GM12878 (cell line): Measurements from ENCODE around the gene IL17F. TPM values are rescaled to one million over a fixed set of nuclear protein-coding genes. Genes with fewer than 3 reads are reported as not detected.

Experiments
- CUX1 ChIP-seq: IDR thresholded peaks from 2 replicates; pipeline ENCODE4 v1.6.1; 2012; ENCODE audit warnings: improper control_type of control experiment, low read depth, low read length; ENCODE audit not compliant: insufficient replicate concordance
- GABPA ChIP-seq: IDR thresholded peaks from 2 replicates; pipeline ENCODE4 v1.6.1; 2014; ENCODE audit warnings: antibody characterized with exemption, low read depth, mild to moderate bottlenecking, inconsistent platforms
- IKZF1 ChIP-seq: fragments of 450-650 bp; conservative IDR thresholded peaks from 2 replicates; pipeline ENCODE4 v1.6.1; 2017; ENCODE audit warnings: antibody characterized with exemption, mild to moderate bottlenecking
- IRF4 ChIP-seq: IDR thresholded peaks from 2 replicates; pipeline ENCODE4 v1.6.1; 2011; ENCODE audit warnings: low read depth, low read length
- JUNB ChIP-seq: IDR thresholded peaks from 2 replicates; pipeline ENCODE4 v1.6.1; 2016; ENCODE audit warnings: antibody characterized with exemption, mild to moderate bottlenecking
- NKRF ChIP-seq: fragments of 450-650 bp; conservative IDR thresholded peaks from 2 replicates; pipeline ENCODE4 v1.6.1; 2017; ENCODE audit warnings: mild to moderate bottlenecking, moderate library complexity
- PBX3 ChIP-seq: IDR thresholded peaks from 2 replicates; pipeline ENCODE4 v1.6.1; 2011; ENCODE audit warnings: mild to moderate bottlenecking, low read depth, low read length, moderate library complexity; ENCODE audit not compliant: insufficient replicate concordance
- SKIL ChIP-seq: fragments of 450-650 bp; IDR thresholded peaks from 2 replicates; pipeline ENCODE4 v1.6.1; 2017; ENCODE audit warnings: mild to moderate bottlenecking, low read depth, inconsistent platforms; ENCODE audit not compliant: poor library complexity, severe bottlenecking
- polyA plus RNA-seq, 11 experiments: library from polyadenylated mRNA; depleted of rRNA in 4 of 11; unstranded in 6 of 11; stranded (reverse) in 5 of 11; fragments of >200 nt; fragmentation: Nextera tagmentation in 4 of 11; fragmentation: Illumina TruSeq in 1 of 11; extraction: Ambion mirVana in 4 of 11; extraction: Trizol in 1 of 11; gene quantifications; 1 replicate in 1 of 11; 2 replicates in 10 of 11; pipeline versions ENCODE4 v1.2.1 to v1.2.3, GENCODE V29; 2011 to 2016; ENCODE audit warnings: inconsistent platforms in 2 of 11, missing spikeins in 2 of 11, low read depth in 1 of 11
- total RNA-seq, 4 experiments: library from RNA; depleted of rRNA in 3 of 4; stranded (reverse); fragments of >200 nt in 3 of 4; fragmentation: Illumina TruSeq in 1 of 4; extraction: Trizol in 1 of 4; gene quantifications; 2 replicates each; pipeline versions ENCODE4 v1.2.1 to v1.2.3, GENCODE V29; 2013 to 2021

The IL17F gene
- total and polyA plus RNA-seq, 10 of the 15 experiments (the other 5 are each of a cell fraction or from before 2014, with no cell fraction given) = 0.20 TPM; not detected in 9

GRCh38 chr6:52227495-52227894, 16.8 kb downstream of the IL17F start (continued):
- TF ChIP-seq JUNB = peak; percentile 97
- no peak for TF ChIP-seq NKRF
- peak; percentile 99 for TF ChIP-seq IRF4
- peak; percentile 27 for TF ChIP-seq CUX1
- TF ChIP-seq SKIL = peak; percentile 87
- TF ChIP-seq IKZF1 = peak; percentile 90
- TF ChIP-seq PBX3 = peak; percentile 54
- peak; percentile 53 for TF ChIP-seq GABPA
